ENCODE results near the gene CDHR3.

Gene CDHR3

GRCh38 chr7:106057204-106057961, 94.3 kb downstream of the CDHR3 start:
- Histone ChIP-seq H3K18ac (ENCODE audit: low read length) (no peak overlapping the region), H2BK5ac (ENCODE audit: low read length) (no peak overlapping the region)
- no CpG with 5 or more reads among the region's 10 CpGs for WGBS, 2 donors (ENCODE audit: extremely low coverage in 2 of 2, insufficient read length in 2 of 2, insufficient replicate concordance in 1 of 2)

GRCh38 chr7:106057962-106058927, 95.2 kb downstream of the CDHR3 start:
- H2BK120ac ChIP-seq (ENCODE audit: low read depth, low read length): no peak overlapping the region
- H3K79me1 ChIP-seq (ENCODE audit: low read depth, low read length): no peaks in the 10 kb centered on the region
- no peak overlapping the region for H3K9ac ChIP-seq (ENCODE audit: low read depth, low read length, poor library complexity)
- DNase-seq (ENCODE audit: low spot score): no peak
- H3K9me3 ChIP-seq (replicated peaks in 1 of 2; ENCODE audit: control insufficient read depth in 2 of 2, insufficient read depth in 1 of 2, low read depth in 1 of 2, low read length in 2 of 2): peaks cover 3 to 16% of the 10 kb centered on the region in 2 donors
- peaks cover 8 to 11% of the 10 kb centered on the region in 2 donors for H3K4me1 ChIP-seq (ENCODE audit: control insufficient read depth in 2 of 2, insufficient read depth in 1 of 2, low read depth in 1 of 2, low read length in 2 of 2)
- H4K91ac ChIP-seq (ENCODE audit: low read depth, low read length, poor library complexity): no peak overlapping the region
- H3K4me3 ChIP-seq (ENCODE audit: low read length in 2 of 2): peak overlapping the region in 1 of 2 donors; percentile 32
- peak overlapping the region; percentile 31 for H3K18ac ChIP-seq (ENCODE audit: low read length)
- peak overlapping the region; percentile 21 for H4K8ac ChIP-seq (ENCODE audit: low read depth, low read length)
- WGBS, 2 donors (ENCODE audit: extremely low coverage in 2 of 2, insufficient read length in 2 of 2, insufficient replicate concordance in 1 of 2): no CpG with 5 or more reads among the region's 19 CpGs
- no peak overlapping the region for H3K4ac ChIP-seq (ENCODE audit: low read length)
- no peak overlapping the region for H2BK15ac ChIP-seq (ENCODE audit: low read length)
- H3K23ac ChIP-seq (ENCODE audit: low read depth, low read length, poor library complexity): no peak overlapping the region
- H2BK5ac ChIP-seq (ENCODE audit: low read length): no peak overlapping the region
- peaks cover 0 to 5% (median 0%) of the 10 kb centered on the region in 3 experiments for H3K27me3 ChIP-seq (ENCODE audit: control insufficient read depth in 3 of 3, insufficient read depth in 3 of 3, low read depth in 1 of 3, low read length in 3 of 3)
- H2AK5ac ChIP-seq (ENCODE audit: low read depth, low read length): no peak overlapping the region
- H2BK12ac ChIP-seq (ENCODE audit: low read length): no peak overlapping the region
- no peaks in the 10 kb centered on the region for H3K36me3 ChIP-seq (replicated peaks in 1 of 2; ENCODE audit: control insufficient read depth in 2 of 2, insufficient read depth in 2 of 2, low read length in 2 of 2)
- no peak overlapping the region for H3K4me2 ChIP-seq (ENCODE audit: insufficient read depth, low read length, poor library complexity, severe bottlenecking)
- H2AFZ ChIP-seq (ENCODE audit: low read length): peak overlapping the region; percentile 98
- no peak overlapping the region for H3K27ac ChIP-seq (replicated peaks; ENCODE audit: low read length)
- no peak overlapping the region for H3K14ac ChIP-seq (ENCODE audit: low read length)

More at GRCh38 chr7:106057204-106057961, 94.3 kb downstream of the CDHR3 start:
- Histone ChIP-seq H3K9ac (ENCODE audit: low read depth, low read length, poor library complexity) (no peak overlapping the region), H3K4me2 (ENCODE audit: insufficient read depth, low read length, poor library complexity, severe bottlenecking) (no peak overlapping the region), H2AK5ac (ENCODE audit: low read depth, low read length) (no peak overlapping the region), H3K79me1 (ENCODE audit: low read depth, low read length) (no peaks in the 10 kb centered on the region), H3K27ac (replicated peaks; ENCODE audit: low read length) (no peak overlapping the region), H3K9me3 (replicated peaks in 1 of 2; ENCODE audit: control insufficient read depth in 2 of 2, insufficient read depth in 1 of 2, low read depth in 1 of 2, low read length in 2 of 2) (peaks cover 3 to 16% of the 10 kb centered on the region in 2 donors), H4K91ac (ENCODE audit: low read depth, low read length, poor library complexity) (no peak overlapping the region), H4K8ac (ENCODE audit: low read depth, low read length) (no peak overlapping the region), H3K36me3 (replicated peaks in 1 of 2; ENCODE audit: control insufficient read depth in 2 of 2, insufficient read depth in 2 of 2, low read length in 2 of 2) (no peaks in the 10 kb centered on the region), H3K4ac (ENCODE audit: low read length) (no peak overlapping the region), H2AFZ (ENCODE audit: low read length) (peak overlapping the region; percentile 98), H2BK120ac (ENCODE audit: low read depth, low read length) (no peak overlapping the region), H3K27me3 (ENCODE audit: control insufficient read depth in 3 of 3, insufficient read depth in 3 of 3, low read depth in 1 of 3, low read length in 3 of 3) (peaks cover 0 to 5% (median 0%) of the 10 kb centered on the region in 3 experiments), H2BK15ac (ENCODE audit: low read length) (no peak overlapping the region), H3K14ac (ENCODE audit: low read length) (no peak overlapping the region), H2BK12ac (ENCODE audit: low read length) (no peak overlapping the region), H3K4me3 (ENCODE audit: low read length in 2 of 2) (no peak overlapping the region), H3K23ac (ENCODE audit: low read depth, low read length, poor library complexity) (no peak overlapping the region), H3K4me1 (ENCODE audit: control insufficient read depth in 2 of 2, insufficient read depth in 1 of 2, low read depth in 1 of 2, low read length in 2 of 2) (peaks cover 8 to 9% of the 10 kb centered on the region in 2 donors)
- no peak for DNase-seq (ENCODE audit: low spot score)

GRCh38 chr7:106058928-106059324, 95.9 kb downstream of the CDHR3 start:
- Histone ChIP-seq H3K9me3 (replicated peaks in 1 of 2; ENCODE audit: control insufficient read depth in 2 of 2, insufficient read depth in 1 of 2, low read depth in 1 of 2, low read length in 2 of 2) (peaks cover 3 to 16% of the 10 kb centered on the region in 2 donors), H3K27me3 (ENCODE audit: control insufficient read depth in 3 of 3, insufficient read depth in 3 of 3, low read depth in 1 of 3, low read length in 3 of 3) (peaks cover 0 to 5% (median 0%) of the 10 kb centered on the region in 3 experiments), H4K91ac (ENCODE audit: low read depth, low read length, poor library complexity) (no peak overlapping the region), H2BK5ac (ENCODE audit: low read length) (no peak overlapping the region), H3K4me3 (ENCODE audit: low read length in 2 of 2) (no peak overlapping the region), H2BK12ac (ENCODE audit: low read length) (no peak overlapping the region), H3K14ac (ENCODE audit: low read length) (peak overlapping the region; percentile 59), H3K23ac (ENCODE audit: low read depth, low read length, poor library complexity) (no peak overlapping the region), H3K79me1 (ENCODE audit: low read depth, low read length) (no peaks in the 10 kb centered on the region), H2AFZ (ENCODE audit: low read length) (peak overlapping the region; percentile 98), H3K36me3 (replicated peaks in 1 of 2; ENCODE audit: control insufficient read depth in 2 of 2, insufficient read depth in 2 of 2, low read length in 2 of 2) (no peaks in the 10 kb centered on the region), H3K4me2 (ENCODE audit: insufficient read depth, low read length, poor library complexity, severe bottlenecking) (no peak overlapping the region), H3K27ac (replicated peaks; ENCODE audit: low read length) (no peak overlapping the region), H3K4ac (ENCODE audit: low read length) (peak overlapping the region; percentile 57), H4K8ac (ENCODE audit: low read depth, low read length) (peak overlapping the region; percentile 21), H3K18ac (ENCODE audit: low read length) (peak overlapping the region; percentile 55), H3K4me1 (ENCODE audit: control insufficient read depth in 2 of 2, insufficient read depth in 1 of 2, low read depth in 1 of 2, low read length in 2 of 2) (peaks cover 8 to 11% of the 10 kb centered on the region in 2 donors), H3K9ac (ENCODE audit: low read depth, low read length, poor library complexity) (no peak overlapping the region), H2AK5ac (ENCODE audit: low read depth, low read length) (no peak overlapping the region), H2BK15ac (ENCODE audit: low read length) (no peak overlapping the region), H2BK120ac (ENCODE audit: low read depth, low read length) (no peak overlapping the region)
- no CpG with 5 or more reads among the region's 3 CpGs for WGBS, 2 donors (ENCODE audit: extremely low coverage in 2 of 2, insufficient read length in 2 of 2, insufficient replicate concordance in 1 of 2)
- DNase-seq (ENCODE audit: low spot score): no peak

GRCh38 chr7:106059556-106059955, 96.5 kb downstream of the CDHR3 start:
- Histone ChIP-seq H3K27me3 (ENCODE audit: control insufficient read depth in 3 of 3, insufficient read depth in 3 of 3, low read depth in 1 of 3, low read length in 3 of 3) (no peaks in the 10 kb centered on the region), H4K8ac (ENCODE audit: low read depth, low read length) (no peak overlapping the region), H4K91ac (ENCODE audit: low read depth, low read length, poor library complexity) (no peak overlapping the region), H3K9me3 (replicated peaks in 1 of 2; ENCODE audit: control insufficient read depth in 2 of 2, insufficient read depth in 1 of 2, low read depth in 1 of 2, low read length in 2 of 2) (peaks cover 3 to 16% of the 10 kb centered on the region in 2 donors), H2BK12ac (ENCODE audit: low read length) (no peak overlapping the region), H3K36me3 (replicated peaks in 1 of 2; ENCODE audit: control insufficient read depth in 2 of 2, insufficient read depth in 2 of 2, low read length in 2 of 2) (no peaks in the 10 kb centered on the region), H3K4me1 (ENCODE audit: control insufficient read depth in 2 of 2, insufficient read depth in 1 of 2, low read depth in 1 of 2, low read length in 2 of 2) (peaks cover 11 to 13% of the 10 kb centered on the region in 2 donors), H3K4me3 (ENCODE audit: low read length in 2 of 2) (no peak overlapping the region), H3K4ac (ENCODE audit: low read length) (no peak overlapping the region), H2BK15ac (ENCODE audit: low read length) (no peak overlapping the region), H3K27ac (replicated peaks; ENCODE audit: low read length) (no peak overlapping the region), H2AFZ (ENCODE audit: low read length) (peak overlapping the region; percentile 98), H3K14ac (ENCODE audit: low read length) (no peak overlapping the region), H3K4me2 (ENCODE audit: insufficient read depth, low read length, poor library complexity, severe bottlenecking) (no peak overlapping the region), H2AK5ac (ENCODE audit: low read depth, low read length) (no peak overlapping the region), H3K9ac (ENCODE audit: low read depth, low read length, poor library complexity) (no peak overlapping the region), H2BK5ac (ENCODE audit: low read length) (no peak overlapping the region), H2BK120ac (ENCODE audit: low read depth, low read length) (no peak overlapping the region), H3K23ac (ENCODE audit: low read depth, low read length, poor library complexity) (no peak overlapping the region), H3K18ac (ENCODE audit: low read length) (peak overlapping the region; percentile 40), H3K79me1 (ENCODE audit: low read depth, low read length) (no peaks in the 10 kb centered on the region)
- no CpG with 5 or more reads among the region's 2 CpGs for WGBS, 2 donors (ENCODE audit: extremely low coverage in 2 of 2, insufficient read length in 2 of 2, insufficient replicate concordance in 1 of 2)
- no peak for DNase-seq (ENCODE audit: low spot score)
